ENCODE measurements around the gene FGF12.

The FGF12 gene

GRCh38 chr3:192684151-192684550, 43.2 kb downstream of the FGF12 start:
- DNase-seq (ENCODE audit: low spot score), result no peak

- DNase-seq (ENCODE audit: low spot score), result no peak
These were observed 51.2 kb downstream of the FGF12 start for GRCh38 chr3:192675958-192676649.

DNA sequence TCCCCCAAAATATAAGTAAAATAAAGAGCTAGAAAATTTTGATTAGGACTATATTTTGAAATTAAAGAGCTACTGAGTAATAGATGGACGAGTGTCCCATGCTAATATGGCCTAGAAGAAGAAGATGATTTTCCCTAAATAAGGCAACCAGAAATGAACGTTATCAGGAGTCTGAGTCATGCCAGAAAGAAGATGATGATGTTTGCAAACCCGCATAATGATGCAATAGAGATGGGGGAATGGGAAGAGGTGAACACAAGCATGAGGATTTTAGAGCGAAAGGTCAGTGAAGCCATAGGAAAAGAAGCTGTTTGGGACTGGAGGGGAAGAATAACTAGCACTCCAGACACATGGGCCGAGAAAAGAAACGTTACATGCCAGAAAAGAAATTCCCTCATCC, 71.7 kb downstream of the FGF12 start:
- DNase-seq (ENCODE audit: low spot score), result no peak

- DNase-seq (ENCODE audit: low spot score), result no peak
These were observed 72.3 kb downstream of the FGF12 start for GRCh38 chr3:192655040-192655439.

GRCh38 chr3:192653862-192654261, 73.5 kb downstream of the FGF12 start:
- DNase-seq (ENCODE audit: low spot score), result no peak

DNA sequence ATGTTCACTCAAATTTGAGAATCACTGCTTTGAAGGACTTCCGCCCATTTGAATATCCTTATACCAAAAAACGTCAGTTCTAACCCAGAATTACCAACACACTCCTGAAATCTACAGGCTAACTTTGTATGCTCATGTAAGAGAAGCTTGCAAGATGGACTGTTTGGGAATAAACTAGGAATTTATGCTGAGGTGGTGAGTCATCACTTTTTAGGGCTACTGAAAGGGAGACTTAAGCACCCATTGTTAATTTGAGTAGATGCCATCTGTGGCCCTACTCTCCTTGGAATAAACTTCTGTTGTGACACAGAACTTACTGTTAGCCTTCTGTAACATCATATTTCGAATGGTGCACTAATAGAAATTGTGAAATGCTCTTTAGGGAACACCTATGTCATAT, 74.6 kb downstream of the FGF12 start:
- no peak for DNase-seq (ENCODE audit: low spot score)

- DNase-seq (ENCODE audit: low spot score), result no peak
These were observed 75.4 kb downstream of the FGF12 start for GRCh38 chr3:192651836-192652512.

DNA sequence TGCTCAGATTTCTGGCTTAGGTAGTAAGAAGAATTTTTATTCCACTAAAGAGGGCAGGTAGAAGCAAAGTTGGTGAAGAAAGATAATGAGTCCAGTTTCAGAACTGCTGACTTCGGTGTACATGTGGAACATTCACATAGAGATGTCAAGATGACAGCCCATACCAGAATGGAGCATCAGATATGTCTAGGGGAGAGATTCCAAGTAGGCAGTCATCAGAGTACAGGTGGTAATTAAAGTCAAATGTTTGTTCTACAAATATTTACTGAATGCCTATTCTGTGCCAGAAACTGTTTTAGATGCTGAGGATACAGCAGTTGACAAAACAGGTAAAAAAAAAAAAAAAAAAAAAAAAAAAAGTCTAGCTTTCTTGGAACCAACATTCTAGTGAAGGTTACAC, 81.9 kb downstream of the FGF12 start:
- DNase-seq (ENCODE audit: low spot score), result no peak

- no peak for DNase-seq (ENCODE audit: low spot score)
These were observed 84.7 kb downstream of the FGF12 start for GRCh38 chr3:192642651-192643050.

DNA sequence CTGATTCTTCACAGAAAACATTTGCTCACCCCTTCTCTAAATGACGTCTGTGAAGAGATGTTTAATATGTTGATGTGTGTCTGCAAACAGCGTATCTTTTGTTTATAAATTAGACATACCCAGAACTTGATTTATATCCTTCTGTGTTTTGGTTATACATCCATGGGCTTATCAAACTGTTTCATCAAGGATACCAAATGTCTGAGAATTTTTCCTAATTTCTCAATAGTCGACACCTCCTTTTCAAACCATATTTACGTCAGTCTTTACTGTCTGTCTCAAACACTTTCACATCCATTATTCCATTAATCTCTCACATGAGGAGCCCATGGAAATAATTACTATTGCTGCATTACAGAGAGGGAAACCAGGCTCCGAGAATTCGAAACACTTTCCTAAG, 85.4 kb downstream of the FGF12 start:
- no peak for DNase-seq (ENCODE audit: low spot score)

DNA sequence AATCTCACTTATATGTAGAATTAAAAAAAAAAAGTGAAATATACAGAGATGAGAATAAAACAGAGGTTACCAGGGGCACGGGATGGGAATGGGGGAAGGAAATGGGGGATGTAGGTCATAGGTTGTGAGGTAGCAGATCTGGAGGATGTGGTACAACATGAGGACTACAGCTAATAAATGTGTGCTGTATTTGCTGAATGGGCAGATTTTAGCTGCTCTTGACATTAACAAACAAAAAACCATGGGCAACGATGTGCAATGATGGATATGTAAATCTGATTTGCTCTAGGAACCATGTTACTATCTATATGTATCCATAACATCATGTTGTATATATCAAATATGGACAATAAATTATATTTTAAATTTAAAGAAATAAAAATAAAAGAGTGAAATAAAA, 87.4 kb downstream of the FGF12 start:
- DNase-seq (ENCODE audit: low spot score), result no peak

DNA sequence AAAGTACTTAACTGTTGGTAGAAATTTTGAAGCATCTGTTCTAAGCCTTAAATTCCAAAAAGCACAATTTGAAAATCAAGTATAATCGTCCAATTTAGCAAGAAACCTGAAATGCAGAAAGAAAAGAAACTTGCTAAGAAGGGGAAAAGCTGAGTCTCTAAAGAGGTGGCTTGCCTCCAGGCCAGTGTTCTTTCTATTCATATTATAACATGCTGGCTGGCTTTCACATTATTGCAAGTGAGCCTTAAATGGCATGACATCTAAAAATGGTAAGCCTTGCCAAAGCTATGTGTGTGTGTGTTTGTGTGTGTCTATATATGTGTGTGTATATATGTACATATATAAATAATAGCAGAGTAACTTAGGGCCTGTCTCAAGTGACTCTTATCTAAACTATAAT, 89.5 kb downstream of the FGF12 start:
- no peak for DNase-seq (ENCODE audit: low spot score)

GRCh38 chr3:192636517-192637444, 90.6 kb downstream of the FGF12 start:
- DNase-seq (ENCODE audit: low spot score), result no peak

DNA sequence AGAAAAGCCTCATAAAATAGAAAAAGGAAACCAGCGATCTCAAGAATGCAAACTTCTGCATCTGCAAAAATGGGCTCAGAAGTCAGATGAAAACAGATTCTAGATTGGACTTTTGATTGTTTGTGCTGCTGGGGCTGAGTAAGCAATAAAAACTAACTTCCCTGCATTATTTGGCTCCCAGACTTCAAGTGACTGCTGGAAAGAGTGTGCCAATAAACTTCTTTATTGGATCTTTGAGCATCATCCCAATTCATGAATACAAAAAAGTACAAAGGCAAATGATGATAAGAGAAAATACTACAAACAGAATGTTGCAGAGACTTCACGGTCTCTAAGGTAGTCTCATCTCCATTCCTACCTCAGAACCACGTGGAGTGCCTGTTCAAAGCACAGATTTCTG, 97.9 kb downstream of the FGF12 start:
- no peak for DNase-seq (ENCODE audit: low spot score)

- DNase-seq (ENCODE audit: low spot score), result no peak
These were observed 105.4 kb downstream of the FGF12 start for GRCh38 chr3:192621909-192622308.

GRCh38 chr3:192620275-192620674, 107.1 kb downstream of the FGF12 start:
- DNase-seq (ENCODE audit: low spot score), result no peak

- no peak for DNase-seq (ENCODE audit: low spot score)
These were observed 115.9 kb downstream of the FGF12 start for GRCh38 chr3:192611411-192611810.

DNA sequence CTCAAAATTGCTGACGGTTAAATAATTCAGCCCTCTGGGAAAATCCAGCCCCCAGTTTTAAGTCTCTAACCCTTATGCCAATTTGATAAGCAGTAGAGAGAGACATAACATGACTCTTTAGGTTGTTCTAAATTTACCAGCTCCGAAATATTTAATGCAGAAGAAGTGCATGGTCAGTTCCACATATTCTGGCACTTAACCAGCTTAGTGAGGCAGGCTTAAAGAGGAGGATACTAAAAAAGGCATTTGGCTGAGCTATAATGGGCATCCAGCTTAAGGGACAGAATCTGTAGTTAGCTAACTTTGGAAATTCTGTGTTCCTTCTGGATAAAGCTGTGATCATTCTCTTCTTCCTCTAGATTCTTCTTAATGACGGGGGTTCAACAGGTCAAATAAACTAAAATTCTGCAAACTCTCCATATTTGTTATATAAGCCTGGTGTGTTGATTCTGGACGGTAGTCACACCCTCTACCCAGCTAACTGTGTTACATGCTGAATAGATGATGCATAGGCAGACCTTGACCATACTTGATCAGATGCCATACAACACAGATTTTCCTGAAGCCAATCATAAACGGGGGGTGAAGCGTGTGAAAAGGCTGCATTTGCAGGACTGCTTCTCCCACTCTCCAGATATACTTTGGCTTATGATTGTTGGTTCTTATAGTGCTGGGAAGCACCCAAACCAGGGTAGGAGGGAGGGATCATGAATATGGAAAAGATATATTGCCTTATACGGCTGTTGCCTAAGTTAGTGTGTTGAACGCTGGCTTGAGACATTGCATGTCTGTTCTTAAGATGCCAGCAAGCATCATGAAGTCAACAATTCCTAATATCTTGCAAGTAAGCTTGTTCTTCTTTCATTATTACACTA, 118.4 kb downstream of the FGF12 start:
- DNase-seq (ENCODE audit: low spot score), result no peak

DNA sequence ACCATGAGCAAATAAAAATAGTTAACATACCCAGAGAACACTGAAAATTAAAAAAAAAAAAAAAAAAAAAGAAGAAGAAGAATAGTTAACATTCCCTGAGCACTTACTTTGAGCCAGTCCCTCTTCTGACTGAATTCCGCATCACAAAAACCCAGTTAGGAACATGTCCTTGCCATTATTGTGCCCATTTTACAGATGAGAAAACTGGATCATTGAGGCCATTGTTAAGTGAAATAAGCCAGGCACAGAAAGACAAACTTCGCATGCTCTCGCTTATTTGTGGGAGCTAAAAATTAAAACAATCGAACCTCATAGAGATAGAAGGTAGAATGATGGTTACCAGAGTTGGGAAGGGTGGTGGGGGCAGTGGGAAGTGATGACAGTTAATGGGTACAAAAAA, 119.5 kb downstream of the FGF12 start:
- DNase-seq (ENCODE audit: low spot score), result no peak

DNA sequence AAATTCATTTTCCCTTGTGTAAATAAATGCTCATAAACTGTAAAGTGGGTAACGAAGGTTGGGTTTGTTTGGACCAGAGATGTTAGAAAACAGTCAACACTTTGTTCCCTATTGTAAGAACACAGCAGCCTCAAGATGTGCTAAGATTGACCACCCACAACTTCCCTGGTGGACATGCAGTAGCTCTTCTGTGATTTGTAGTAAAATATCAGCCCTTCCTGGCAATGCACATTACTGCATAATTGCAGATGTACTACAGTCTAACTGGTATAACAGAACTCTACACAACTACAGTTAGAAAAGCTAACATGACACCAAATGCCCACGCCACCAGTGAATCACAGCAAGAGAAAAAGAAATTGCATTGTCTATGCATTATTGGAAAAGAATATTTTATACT, 129.4 kb downstream of the FGF12 start:
- no peak for DNase-seq (ENCODE audit: low spot score)

- no peak for DNase-seq (ENCODE audit: low spot score)
These were observed 129.8 kb downstream of the FGF12 start for GRCh38 chr3:192597506-192597905.

DNA sequence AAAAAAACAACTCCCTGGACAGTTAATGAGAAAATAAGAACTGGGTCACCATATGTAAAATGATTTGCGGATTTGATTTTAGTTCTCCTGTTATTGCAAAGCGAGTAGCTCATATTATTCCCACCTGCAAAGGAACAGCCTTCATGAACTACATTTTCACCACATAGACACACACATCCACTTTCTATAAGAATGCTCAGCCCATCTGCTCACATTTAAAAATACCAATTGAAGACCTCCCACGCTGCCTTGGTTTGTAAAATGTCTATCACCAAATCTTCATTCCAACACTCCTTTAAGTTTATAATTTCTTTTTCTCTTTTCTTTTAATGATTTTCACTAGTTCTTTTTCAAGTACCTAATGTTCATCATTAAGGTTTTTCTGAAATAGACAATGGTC, 148.6 kb downstream of the FGF12 start:
- no peak for DNase-seq (ENCODE audit: low spot score)
